GM18907 (cell line): ENCODE results near the gene PDE6B.
"Not testable (repeated sequence)": the region's sequence is repeated elsewhere in the genome, so short reads cannot be mapped to it uniquely, and the experiment has no call there.

Source experiments
- ATAC-seq: cut with Tn5 transposase; IDR thresholded peaks from one replicate; pipeline ENCODE4 v1.9.1; 2021; ENCODE audit warnings: mild to moderate bottlenecking, moderate library complexity; ENCODE audit not compliant: unreplicated experiment

PDE6B gene

DNA sequence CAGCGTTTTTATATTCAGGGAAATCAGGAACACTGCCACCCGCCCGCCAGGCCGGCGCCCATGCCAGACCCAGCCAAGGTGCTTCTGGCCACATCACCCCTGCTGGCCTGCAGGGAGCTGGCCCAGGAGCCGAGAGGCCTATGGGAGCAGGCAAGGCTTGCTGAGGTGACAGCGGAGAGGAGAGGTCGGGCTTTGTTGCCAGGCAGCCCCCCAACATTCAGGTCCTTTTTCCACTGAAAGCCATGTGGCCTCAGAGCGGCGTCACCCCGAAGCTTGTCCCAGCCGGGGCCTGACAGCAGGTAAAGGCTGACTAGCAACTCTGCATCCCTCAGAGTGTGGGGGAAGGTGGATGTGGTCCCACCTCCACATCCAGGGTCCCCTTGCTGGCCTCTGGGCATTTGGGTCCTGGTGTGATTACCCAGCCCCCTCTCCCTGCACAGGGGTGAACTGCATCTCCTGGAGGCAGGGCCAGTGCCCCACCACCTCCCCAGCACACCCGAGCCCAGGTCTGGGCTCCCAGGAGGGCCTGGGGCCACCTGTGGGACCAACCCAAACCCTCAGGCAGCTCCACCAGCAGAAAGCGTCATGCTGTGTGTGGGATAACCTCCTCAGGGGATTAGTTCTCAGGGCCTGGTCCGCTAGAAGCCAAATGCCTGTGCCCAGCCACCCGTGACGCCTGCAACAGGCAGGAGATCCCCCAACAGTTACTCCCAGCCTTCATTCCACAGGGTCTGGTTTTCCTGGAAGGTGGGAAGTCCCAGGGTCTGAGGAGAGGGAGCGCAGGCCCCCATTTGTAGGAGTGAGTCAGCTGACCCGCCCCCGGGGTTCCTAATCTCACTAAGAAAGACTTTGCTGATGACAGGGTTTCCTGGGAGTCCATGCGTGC lies at the start of gene PDE6B:
Gene PDE6B, plus strand, starts transcription at position 869 of the 886 bp plus-strand sequence. CDS start 54 bp downstream, outside the sequence.
- no peak for ATAC-seq

DNA sequence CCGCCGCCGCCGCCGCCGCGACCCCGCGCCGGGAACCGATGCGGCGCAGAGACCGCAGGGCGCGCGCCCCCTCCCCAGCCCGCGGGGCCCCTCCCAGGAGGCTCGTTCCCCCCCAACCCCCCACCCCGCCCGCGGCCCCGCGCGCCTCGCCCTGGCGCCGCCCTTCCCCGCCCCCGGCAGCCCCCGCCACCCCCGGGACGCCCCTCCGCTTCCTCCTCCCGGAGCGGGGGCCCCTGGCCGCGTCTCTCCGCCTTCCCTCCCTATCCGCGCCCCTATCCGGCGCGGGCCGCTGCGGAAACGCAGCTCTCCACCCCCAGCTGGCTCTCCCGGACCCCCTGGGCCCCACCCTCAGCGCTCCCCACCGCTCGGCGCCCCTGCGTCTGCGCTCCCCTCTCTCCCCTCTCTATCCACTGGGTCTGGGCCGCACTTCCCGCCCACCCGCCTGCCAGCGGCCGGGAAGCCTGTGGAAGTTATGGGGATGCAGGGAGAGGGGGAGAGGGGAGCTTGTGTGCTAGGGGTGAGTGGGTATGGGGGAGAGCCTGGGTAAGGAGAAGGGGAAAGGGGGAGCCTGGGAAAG lies 49.0 kb upstream of the PDE6B start, which contains the start of gene TMEM271:
Gene TMEM271, minus strand, starts transcription at position 51 of the 577 bp plus-strand sequence. CDS start 233 bp downstream, outside the sequence.
- no peak for ATAC-seq

DNA sequence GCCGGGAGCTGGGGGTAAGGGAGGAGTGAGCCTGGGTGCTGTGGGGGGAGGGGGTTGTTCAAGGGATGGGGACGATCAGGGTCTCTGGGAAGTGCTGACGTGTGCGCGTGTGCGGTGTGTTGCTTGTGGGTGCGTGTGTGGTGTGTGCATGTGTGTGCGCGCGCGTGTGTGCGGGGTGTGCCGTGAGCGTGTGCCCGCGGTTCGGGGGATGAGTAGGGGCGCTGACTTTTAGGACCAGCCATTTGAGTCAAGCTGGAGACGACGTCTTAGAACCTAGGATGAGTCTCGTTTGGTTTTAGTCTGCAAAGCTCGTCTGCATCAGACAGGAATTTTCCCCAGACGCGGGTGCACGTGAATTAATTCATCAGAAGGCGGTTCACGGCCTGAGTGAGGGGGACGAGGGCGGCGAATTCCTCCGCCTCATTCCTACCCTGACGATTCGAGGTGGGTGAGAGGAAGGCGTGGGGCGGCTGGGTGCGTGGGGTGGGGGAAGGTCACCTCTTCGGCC lies 48.3 kb upstream of the PDE6B start:
- ATAC-seq, result no peak

DNA sequence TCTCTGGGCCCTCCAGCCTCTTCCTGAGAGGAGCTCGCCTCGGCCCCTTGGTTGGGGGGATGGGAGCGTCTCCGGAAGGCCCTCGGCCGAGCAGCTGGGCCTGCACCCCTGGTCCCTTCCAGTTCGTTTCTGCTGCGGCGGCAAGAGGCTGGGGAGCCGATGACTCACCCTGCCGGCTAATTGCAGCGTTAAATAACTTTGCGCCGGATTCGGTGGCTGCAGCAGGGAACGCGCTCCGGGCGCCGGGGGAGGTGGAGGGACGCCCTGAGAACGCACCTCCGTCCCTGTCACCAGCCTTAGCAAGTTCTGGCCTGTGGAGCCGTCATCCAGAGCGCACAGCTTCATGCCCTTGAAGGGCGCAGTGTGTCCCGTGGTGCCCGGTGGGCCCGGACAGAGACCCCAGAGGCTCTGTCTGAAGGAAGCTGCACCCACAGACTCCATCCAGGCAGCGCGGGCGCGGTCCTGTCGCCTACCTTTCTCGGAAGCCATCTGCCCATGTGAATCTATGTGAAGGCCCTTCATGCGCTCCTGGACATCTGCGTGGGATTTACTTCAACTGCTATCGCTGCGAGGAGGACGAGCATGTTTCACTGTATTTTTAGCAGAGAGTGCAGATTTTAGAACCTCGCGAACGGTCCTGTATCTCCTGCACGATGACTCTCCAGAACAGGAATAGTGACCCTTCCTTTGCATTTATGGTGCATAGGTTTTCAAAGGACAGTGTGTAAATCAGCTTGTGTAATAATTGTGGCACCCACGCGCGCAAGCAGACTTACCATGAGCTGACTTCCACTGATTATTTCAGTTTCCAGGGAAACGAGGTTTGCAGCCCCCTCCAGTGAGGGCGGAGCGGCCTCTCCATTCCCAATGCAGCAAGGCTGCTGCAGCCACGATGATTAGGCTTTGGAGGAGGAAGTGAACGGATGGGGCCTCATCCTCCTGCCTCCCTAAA lies 47.6 kb upstream of the PDE6B start:
- no peak for ATAC-seq

DNA sequence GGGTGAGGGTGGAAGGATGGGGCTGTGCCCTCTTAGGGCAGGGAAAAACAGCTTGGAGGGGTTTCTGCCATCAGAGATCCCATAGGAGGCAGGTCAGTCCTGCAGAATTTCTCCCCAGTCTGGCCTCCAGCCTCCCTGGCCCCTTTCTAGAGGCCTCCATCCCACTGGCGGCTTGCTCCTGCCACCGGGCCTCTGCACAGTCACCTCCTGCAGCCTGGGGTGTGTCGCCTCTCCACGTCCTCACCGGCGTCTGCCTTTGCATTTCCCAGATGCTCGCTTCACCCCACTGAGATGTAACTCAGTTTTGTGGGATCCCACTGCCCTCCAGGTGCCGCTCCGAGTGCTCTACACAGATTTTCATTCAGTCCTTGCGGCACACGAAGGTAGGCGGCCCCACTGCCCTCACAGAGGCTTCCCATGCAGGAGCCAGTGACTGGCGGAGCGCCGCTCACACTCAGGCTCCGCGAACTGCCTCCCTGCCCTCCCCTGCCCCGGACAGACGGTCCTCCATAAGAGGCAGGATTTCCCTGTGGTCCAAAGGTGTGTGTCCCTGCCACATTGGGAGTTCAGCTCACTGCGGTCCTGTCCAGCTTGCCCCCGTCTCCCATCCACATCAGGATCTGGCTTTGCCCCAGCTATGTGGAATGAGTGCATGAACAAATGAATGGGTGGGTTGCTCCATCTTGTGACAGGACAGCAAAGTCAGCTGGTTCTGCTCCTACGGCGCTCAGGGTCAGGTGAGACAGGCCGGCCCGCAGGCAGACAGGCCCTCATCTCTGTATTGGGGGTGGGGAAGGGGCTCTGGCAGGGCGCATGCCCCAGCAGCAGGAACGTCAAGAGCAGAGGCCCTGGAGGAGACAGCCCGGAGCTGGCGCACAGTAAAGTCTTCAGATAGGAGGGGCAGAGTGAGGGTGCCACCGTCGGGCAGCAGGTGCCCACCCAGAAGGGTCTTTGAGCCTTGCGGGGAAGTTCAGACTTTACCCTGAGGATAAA lies 46.6 kb upstream of the PDE6B start:
- no peak for ATAC-seq

DNA sequence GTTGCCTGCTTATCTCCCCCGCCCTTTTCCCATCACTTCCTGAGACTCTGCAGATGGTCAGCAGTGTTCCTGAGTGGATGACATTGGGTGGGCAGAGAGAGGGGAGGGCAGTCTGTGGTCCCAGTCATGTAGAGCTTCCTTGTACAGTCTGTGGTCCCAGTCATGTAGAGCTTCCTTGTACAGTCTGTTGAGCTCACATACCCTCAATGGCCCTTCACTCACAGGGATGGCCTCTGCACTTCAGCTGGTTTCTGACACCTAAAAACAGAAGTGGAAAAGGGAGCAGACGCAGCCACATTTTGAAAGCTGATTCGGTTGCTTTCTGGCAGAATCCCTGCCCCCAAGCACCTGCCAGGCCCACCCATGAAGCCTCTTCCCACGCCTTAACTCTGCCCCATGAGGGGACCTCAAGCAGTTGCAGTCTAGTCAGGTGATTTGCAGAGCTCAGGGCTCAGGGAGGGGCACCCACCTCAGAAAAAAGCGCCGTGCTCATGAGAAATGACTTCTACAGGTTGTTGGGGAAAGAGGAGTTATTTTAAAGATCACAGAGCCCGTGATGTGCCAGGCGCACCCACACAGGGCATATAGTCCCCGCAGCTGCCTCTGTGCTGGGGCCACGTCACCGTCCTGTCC lies 45.7 kb upstream of the PDE6B start:
- ATAC-seq, result no peak

DNA sequence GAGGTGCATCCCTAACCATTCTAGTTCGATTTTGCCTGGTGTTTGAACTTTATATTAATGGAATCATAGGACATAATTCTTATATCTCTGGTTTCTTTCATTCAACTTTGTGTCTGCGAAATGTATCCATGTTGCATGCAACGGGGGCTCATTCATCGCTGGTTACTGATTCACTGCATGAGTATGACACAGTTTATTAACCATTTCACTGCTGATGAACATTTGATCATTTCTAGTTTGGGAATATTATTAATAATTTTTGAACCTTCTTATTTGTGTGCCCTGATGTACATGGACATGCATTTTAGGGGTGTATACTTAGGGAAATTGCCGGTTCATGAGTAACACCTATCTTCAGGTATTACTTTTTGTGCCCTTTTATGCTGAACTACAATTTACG lies 44.2 kb upstream of the PDE6B start:
- ATAC-seq, result no peak

DNA sequence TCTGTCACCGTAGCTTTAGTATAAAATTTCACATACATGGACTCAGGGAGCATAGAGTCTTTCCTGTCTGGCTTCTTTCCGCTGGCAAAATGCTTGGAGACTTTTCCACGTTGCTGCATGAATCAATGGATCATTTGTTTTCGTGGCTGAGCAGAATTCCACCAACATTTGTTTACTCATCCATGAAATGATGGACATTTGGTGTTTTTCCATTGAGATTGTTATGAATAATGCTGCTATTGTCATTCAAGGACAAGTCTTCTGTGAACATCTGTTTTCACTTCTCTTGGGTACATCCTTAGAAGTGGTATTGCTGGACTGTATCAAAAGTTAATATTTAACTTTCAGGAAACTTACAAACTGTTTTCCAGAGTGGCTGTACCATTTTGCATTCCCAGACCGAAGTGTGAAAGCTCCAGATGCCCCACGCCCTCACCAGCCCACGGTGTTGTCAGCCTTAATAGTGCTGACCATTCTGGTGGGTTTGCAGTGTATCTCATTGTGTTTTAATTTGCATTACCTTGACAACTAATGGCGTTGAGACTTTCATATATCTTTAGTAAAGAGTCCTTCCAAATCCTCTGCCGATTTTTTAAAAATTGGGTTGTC lies 43.5 kb upstream of the PDE6B start:
- no peak for ATAC-seq

DNA sequence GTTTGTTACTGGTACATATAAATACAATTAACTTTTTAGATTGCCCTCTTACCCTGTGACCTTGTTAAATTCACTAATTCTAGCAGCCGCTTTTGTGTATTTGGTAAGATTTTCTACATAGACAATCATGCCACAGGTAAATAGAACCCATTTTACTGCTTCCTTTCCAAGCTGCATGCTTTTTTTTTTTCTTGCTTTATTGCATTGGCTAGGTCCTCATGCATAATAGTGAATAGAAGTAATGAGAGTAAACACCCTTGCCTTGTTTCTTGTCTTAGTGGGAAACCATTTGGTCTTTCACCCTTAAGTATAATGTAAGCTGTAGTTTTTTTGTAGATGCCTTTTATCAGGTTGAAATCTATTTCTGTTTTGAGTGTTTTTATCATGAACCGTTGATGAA lies 41.6 kb upstream of the PDE6B start:
- ATAC-seq, result no peak

DNA sequence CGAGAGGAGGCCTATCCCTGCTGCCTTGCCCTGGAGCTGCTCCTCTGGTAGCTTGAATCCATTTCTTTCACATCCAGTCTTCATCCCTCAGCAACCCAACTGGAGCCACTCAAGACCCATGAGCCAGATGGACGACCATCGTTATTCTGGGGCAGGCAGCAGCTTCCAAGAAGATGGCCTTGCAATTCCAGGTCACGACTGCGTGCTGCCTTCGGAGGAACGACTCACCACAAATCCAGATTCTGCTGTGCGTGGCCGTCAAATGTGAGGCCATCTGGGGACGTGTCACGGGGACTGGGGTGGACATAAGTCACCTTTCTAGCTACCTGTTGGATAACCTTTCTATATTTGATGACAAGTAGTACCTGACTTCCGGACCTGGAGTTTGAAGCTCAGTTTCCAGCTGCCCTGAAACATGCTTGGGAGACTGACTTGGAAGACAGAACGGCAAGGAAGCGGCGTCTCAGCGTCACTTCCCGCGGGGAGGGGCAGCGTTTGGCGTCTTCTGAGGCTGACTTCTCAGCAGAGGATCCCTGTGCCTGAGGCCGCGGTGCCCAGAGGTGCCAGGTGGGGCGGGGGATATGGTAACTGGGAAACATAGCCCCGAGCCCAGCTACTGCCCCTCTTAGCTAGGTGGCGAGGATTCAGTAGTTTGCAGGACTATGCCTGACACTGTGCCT lies 37.6 kb upstream of the PDE6B start:
- ATAC-seq, result no peak

DNA sequence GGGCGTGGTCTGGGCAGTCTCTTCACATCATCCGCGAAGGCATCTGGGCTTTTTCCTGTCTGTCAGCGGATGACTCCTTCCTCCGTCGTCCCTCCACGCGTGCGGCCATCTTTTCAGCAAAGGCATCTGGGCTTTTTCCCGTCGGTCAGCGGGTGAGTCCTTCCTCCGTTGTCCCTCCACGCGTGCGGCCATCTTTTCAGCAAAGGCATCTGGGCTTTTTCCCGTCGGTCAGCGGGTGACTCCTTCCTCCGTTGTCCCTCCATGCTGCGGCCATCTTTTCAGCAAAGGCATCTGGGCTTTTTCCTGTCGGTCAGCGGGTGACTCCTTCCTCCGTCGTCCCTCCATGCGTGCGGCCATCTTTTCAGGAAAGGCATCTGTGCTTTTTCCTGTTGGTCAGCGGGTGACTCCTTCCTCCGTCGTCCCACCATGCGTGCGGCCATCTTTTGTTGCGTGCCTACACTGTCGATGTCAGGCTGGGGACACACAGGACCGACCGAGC lies 37.0 kb upstream of the PDE6B start:
- no peak for ATAC-seq

DNA sequence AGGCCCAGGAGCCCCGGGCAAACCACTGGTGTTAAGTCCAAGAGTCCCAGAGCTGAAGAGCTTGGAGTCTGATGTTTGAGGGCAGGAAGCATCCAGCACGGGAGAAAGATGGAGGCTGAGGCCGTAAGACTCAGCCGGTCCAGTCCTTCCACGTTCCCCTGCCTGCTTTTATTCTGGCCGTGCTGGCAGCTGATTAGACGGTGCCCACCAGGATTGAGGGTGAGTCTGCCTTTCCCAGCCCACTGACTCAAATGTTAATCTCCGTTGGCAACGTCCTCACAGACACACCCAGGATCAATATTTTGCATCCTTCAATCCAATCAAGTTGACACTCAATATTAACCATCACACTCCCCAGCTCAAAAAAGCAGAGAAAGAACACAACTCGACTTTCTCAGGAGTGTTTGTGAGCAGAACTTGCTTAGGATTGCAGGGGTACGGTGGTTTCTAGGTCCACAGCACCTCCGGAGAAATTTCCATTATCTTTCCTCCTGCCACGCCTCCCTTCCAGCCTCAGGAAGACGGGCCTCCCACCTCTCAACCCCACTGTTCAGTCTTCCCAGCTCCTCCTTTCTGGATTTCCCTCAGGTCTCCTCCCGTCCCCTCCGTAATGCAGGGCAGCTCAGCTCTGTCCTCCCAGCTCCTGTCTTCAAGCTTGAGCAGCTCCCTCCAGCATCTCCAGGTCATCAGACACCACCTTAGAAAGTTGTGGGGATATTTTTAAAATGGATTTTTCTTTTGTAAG lies 36.0 kb upstream of the PDE6B start:
- ATAC-seq, result no peak

DNA sequence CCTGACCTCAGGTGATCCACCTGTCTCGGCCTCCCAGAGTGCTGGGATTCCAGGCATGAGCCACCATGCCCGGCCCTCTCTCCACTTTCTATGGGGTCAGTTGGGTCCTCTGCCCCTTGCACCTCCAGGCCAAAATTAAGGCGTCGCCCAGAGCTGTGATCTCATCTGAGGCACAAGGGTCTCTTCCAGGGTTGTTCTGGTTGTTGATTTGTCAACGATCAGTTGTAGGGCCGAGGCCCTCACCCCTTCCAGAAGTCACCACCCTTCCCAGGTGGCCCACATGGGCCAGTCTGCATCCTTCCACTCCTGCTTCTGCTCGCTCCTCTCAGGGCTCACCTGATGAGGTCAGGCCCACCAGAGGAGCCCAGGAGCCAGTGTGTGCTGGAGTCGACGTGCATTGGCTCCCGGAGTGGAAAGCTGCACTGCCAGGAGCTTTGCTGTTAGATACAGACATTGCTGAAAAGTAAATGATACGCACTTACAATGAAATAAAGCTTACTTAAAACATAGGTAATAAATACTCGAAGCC lies 35.0 kb upstream of the PDE6B start:
- ATAC-seq, result no peak

DNA sequence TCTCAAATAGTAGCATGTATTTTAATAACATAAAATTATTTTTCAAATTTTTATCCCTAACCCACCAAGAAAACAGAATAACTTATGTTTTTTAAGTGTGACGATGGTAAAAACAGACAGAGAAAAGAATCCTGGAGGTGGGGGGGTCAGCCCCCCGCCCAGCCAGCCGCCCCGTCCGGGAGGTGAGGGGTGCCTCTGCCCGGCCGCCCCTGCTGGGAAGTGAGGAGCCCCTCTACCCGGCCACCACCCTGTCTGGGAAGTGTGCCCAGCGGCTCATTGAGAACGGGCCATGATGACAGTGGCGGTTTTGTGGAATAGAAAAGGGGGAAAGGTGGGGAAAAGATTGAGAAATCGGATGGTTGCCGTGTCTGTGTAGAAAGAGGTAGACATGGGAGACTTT lies 33.2 kb upstream of the PDE6B start:
- ATAC-seq, result not testable (repeated sequence)

DNA sequence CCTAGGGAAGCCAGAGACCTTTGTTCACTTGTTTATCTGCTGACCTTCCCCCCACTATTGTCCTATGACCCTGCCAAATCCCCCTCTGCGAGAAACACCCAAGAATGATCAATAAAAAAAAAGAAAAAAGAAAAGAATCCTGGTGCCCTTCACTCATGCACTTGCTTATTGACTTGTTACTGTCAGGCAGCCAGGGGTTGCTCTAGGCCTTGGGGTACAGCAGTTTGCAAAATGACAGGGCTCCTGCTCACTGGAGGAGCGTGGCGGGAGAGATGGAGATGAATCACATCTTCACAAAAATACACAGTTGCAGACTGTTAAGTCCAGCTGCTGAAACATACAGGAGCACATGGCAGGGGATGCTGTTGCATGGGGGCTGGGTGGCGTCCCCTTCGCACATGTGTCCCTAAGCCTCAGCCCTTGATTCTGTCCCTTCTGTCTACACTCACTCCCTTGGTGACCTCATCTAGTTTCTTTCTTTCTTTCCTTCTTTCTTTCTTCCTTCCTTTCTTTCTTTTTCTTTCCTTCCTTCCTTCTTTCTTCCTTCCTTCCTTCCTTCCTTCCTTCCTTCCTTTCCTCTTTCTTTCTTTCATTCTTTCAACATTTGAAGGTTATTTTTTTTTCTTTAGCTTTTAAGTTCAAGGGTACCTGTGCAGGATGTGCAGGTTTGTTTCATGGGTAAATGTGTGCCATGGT lies 32.4 kb upstream of the PDE6B start:
- no peak for ATAC-seq

DNA sequence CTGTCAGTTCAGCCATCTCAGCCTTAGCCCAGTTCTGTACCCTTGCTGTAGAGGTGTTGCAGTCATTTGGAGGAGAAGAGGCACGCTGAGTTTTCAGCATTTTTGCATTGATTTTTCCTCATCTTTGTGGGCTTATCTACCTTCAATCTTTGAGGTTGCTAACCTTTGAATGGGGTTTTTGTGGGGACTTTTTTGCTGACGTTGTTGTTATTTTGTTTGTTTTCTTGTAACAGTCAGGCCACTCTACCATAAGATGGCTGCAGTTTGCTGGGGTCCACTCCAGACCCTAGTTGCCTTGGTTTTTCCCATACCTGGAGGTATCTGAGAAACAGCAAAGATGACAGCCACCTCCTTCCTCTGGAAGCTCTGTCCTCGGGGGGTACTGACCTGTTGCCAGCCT lies 26.4 kb upstream of the PDE6B start:
- ATAC-seq, result no peak

DNA sequence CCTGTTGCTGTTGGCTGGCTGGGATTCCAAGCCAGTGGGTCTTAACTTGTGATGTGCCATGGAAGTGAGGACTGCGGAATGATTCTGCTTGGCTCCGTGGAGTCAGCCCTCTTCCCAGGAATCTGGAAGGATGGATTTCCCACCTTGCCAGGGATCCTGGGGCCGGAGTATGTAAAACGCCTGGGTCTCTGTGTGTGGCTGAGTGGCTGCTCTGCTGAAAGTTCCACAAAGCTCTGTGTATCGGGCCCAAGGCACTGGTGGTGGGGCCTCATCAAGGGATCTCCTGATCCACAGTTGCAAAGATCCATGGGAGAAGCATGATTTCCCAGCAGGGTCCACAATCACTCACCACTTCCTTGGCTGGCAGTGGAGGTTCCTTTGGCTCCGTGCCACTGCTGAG lies 25.2 kb upstream of the PDE6B start:
- no peak for ATAC-seq
